ENCODE results near the gene CAPS2.

DNA sequence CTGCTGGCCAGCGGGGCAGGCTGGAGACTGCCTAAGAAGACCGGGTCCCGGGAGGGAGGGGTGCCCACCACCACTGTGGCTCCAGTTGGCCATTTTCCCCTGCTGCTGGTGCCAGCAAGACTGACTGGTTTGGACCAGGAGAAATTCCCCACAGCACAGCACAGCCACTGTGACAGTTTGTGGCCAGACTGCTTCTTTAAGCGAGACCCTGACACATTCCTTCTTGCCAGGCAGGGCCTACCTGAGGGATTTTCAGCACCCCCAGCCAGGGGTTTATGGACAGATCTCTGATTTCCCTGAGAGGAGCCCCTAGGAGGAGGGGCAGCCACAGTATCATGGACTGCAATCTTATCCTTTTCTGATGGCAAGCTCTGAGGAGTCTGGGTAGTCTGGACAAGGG lies 19.8 kb upstream of the CAPS2 start:
- TF ChIP-seq POLR2AphosphoS5 (IDR thresholded peaks at IDR 0.05; ENCODE audit: low read depth, low read length), result no peak
- TF ChIP-seq, protein P1, sequence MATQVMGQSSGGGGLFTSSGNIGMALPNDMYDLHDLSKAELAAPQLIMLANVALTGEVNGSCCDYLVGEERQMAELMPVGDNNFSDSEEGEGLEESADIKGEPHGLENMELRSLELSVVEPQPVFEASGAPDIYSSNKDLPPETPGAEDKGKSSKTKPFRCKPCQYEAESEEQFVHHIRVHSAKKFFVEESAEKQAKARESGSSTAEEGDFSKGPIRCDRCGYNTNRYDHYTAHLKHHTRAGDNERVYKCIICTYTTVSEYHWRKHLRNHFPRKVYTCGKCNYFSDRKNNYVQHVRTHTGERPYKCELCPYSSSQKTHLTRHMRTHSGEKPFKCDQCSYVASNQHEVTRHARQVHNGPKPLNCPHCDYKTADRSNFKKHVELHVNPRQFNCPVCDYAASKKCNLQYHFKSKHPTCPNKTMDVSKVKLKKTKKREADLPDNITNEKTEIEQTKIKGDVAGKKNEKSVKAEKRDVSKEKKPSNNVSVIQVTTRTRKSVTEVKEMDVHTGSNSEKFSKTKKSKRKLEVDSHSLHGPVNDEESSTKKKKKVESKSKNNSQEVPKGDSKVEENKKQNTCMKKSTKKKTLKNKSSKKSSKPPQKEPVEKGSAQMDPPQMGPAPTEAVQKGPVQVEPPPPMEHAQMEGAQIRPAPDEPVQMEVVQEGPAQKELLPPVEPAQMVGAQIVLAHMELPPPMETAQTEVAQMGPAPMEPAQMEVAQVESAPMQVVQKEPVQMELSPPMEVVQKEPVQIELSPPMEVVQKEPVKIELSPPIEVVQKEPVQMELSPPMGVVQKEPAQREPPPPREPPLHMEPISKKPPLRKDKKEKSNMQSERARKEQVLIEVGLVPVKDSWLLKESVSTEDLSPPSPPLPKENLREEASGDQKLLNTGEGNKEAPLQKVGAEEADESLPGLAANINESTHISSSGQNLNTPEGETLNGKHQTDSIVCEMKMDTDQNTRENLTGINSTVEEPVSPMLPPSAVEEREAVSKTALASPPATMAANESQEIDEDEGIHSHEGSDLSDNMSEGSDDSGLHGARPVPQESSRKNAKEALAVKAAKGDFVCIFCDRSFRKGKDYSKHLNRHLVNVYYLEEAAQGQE (IDR thresholded peaks at IDR 0.05; ENCODE audit: insufficient read depth in 1 of 2, low read depth in 2 of 2, low read length in 2 of 2), result no peak
- TF ChIP-seq TAF1 (IDR thresholded peaks at IDR 0.05; ENCODE audit: borderline replicate concordance, insufficient read depth, low read length), result no peak

Measured in PFSK-1 (cell line).